Upper lobe of left lung (tissue), 4 donors: ENCODE measurements around the gene NSUN4.

ENCODE experiments used
- CTCF ChIP-seq, 6 experiments: fragments of 450-650 bp in 4 of 6; fragments of 200-600 bp in 2 of 6; sonication (generic) in 2 of 6; IDR thresholded peaks; one replicate each; pipeline ENCODE4 v1.5.1; 2016 to 2019; ENCODE audit warnings: antibody characterized with exemption in 6 of 6
- EP300 ChIP-seq, 4 donors: sonication (generic); formaldehyde crosslinking; IDR thresholded peaks; one replicate each; pipeline ENCODE4 v1.5.1; 2017; ENCODE audit warnings: antibody characterized with exemption in 4 of 4, control low read depth in 2 of 4

GRCh38 chr1:46368791-46369190 lies 28.2 kb downstream of the NSUN4 start:
- TF ChIP-seq CTCF (IDR thresholded peaks at IDR 0.05): no peak
- no peak for TF ChIP-seq EP300 (IDR thresholded peaks at IDR 0.05)
